Activated T-cell treated with anti-CD3 and anti-CD28 coated beads for 1 hour (primary cell): ENCODE results near the gene FAM53B.
A peak's percentile ranks its signal among the peaks of the same experiment; 100 is the strongest.

Experiments
- DNase-seq: peaks from one replicate; pipeline ENCODE4 v3.0.0-alpha.2; 2020; ENCODE audit warnings: low read depth

The FAM53B gene

DNA sequence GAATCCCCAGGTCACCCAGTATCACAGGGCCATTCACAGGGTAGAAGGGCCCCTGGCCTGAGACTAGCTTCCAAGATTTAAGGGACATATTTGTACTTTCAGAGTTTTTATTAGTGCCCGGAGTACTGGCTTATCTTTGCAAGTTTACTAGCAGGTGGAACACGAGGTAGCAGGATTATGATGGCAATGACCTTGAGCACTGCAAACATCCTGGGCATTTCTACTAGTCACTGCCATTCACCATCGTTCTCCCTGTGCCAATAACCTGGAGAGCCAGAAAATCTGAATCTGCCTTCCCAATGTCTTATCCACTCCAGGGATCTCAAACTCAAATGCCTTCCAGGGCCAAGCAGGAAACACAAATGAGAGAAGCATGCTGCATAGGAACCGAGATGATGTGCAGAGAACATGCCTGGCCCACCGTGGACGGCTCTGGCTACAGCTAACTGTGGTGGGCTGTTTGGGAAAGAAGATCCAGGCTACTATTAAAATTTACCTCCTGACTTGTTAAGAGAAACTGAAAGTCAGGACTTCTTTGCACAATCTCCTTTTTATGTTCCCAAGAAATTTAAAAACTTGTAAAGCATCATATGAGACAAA, 16.7 kb downstream of the FAM53B start:
- no peak for DNase-seq

DNA sequence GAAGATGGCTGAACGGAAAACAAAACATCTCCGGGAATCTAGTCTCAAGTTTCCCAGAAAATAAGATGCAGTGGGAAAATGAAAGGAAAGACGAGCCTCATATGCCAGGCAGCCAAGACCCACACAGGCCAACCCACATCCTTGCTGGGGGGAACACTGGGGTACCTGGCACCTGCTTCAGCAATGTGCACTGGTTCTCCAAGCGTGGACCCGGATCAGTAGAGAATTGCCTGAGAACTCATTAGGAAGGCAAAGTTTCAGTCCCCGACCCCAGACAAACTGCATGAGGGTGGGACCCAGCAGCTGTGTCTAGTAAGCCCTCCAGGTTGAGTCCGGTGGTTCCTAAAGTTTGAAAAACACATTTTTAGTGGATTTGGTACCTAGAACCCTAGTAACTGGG, 18.4 kb downstream of the FAM53B start:
- no peak for DNase-seq

DNA sequence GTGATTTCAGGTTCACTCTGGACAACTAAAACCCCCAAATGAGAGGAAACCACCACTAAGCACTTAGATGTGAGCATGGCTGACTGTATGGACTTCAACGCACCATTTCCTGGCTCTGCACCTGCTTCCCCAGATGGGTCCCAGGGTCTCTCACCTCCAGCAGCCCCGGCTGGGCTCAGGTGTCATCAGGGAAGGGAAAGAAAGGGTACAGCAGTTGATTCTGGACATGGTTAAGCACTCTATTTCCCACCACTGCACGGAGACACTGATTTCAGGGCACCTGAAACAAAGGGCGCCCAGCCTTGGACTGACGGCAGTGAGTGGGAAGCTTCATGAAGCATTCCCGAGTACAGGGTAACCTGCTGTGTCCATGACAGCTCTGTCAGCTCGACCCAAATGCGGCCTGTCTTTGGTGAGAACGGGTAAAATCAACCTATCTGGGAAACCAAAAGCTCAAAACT, 19.0 kb downstream of the FAM53B start:
- no peak for DNase-seq

DNA sequence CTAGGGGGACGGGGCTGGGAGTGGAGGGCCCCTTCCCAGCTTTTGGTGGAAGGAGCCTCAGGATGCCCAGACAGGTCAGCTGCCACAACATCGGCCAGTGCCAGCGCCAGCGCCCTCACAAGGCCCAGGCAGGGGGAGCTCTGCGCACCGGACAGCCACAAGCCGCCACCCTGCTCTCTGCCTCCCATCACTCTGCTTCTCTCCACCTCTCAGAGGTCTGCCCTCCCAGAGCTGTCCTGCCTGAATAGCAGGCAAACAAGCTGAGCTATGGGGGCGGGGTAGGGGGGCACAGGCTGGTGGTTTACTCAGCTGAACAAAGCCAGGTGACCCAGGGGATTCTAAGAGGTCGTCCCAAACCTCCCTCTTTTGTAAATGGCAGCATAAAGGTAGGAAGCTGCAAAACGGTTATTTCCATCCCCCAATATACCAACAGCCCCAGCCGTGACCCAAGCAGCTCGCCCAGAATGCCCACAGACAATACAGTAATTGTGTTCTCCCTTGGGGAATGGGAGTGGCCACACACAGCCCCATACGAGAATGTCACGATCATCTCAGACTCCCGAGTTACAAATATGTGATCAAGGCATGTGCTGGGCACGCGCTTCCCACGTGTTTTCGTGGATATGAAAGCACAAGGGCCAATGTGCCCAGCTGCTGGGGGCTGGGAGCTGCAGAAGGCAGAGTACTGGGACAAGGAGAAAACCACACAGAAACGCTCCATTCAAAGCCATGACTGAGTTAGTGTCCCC, 19.7 kb downstream of the FAM53B start:
- no peak for DNase-seq

DNA sequence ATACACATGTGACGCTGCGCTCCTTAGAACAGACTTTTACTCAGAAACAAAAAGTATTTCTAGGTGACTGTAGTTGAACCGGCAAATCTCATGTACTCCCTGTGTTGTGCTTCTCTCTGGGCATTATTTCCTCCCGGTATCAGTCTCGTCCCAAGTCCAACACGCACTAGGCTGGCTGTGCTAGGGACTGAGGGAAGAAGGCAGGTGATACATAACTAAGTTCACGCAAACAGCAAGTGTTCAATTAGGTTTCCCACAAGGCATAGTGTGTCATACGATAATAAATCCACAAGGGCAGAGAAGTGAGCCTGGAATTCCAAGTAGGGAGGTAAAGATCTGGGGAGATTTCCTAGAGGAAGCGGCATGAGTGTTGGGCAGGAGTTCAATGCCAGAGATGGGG, 20.4 kb downstream of the FAM53B start:
- no peak for DNase-seq

DNA sequence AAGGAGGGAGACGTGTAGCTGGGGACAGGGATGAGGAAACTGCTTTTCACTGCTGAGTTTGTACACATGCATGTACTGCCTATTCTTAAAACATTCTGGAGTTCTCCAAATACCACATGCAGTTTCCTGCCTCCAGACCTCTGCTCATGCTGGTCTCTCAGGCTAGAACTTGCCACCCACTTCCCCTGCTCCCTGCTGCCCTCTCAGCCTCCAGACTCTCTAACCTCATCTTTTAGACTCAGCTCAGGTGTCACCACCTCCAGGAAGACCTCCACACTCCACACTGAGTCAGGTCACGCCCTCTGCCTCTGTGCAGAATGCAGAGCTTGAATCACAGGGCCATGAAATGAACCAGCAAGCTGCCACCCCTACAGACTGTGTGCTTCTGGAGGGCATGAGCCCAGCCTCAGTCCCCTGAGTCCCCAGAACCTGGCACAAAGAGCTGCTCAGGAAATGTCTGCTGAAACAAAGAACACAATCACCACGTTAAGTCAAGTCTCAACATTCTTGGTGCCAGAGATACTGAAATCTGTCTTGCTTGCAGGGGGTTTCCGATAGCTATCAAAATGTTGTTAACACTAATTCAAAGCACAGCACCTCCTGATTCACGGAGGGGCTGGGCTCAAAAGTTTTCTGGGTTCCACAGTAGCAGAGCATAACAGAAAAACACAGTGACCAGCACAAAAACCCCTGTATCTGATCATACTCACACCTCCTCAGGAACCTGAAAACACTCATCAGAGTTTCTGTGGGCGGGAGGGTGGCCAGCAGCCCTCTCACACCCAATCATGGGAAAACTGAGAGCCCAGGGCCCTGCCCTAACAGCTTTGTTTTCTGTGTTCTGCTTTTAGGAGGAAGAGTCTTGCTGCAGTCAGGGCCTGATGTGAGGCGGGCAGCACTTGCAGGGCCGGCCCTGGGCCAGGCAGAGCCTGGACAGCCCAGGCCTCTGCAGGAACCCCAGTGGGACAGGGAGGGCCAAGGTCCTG, 21.1 kb downstream of the FAM53B start:
- no peak for DNase-seq

DNA sequence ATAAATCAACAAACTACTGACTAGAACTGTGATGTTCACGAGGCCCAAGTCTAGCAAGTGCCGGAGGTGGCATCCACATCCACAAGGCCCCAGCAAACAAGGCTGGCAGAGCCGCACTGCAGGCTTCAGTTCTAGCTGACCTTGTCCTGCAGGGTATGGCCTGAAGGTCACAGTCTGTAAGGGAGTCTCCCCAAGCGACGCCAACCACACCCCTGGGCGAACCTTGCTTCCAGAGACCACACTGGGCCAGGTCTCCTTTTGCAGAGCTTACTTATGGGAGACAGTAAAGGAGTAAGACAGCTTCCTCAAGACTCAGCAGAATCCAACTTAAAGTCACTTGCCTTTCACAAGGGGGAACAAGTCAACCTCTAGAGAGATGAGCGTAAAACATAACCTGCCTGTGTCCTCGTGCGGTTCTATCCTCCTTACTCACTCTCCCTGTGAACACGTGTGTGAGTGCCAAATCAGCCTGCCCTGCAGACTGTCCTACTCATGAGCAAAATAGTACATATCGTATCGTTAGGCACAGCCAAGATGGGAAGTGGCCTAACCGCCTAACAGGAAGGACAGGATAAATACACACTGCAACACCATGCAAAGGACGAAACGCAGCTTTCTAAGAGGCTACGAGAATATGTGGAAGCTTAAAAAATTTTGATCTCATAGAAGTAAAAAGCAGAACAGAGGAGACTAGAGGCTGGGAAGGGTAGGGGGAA, 22.7 kb downstream of the FAM53B start:
- no peak for DNase-seq

DNA sequence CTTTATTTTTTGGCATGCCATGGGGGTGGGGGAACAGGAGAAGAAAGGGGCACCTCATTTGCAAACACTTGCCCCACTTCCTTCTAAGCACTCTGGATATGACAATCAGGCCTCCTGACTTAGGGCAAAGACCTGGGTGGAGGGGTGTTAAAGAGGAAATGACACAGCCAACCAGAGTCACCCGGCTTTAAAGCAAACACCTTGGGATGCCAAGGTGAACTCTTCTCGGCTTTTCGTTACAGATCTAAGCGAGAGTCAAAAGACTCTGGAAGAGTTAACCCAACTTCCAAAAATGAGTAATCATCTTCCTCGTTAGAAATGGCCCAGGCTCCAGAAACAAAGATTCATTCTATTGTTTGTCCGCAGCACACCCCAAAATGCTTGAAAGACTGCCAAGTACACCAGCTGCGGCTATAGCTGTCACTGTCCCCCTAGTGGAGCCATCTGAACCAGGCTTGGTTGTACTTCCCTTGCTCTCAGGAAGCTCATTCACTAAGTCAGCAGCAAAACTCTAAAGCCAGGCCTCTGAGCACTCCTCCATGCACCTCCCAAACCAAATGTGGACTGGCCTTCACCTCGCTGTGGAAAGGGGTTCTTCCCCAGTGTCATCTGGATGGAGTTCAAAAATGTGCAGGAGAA, 24.8 kb downstream of the FAM53B start:
- DNase-seq = peak; percentile 52

DNA sequence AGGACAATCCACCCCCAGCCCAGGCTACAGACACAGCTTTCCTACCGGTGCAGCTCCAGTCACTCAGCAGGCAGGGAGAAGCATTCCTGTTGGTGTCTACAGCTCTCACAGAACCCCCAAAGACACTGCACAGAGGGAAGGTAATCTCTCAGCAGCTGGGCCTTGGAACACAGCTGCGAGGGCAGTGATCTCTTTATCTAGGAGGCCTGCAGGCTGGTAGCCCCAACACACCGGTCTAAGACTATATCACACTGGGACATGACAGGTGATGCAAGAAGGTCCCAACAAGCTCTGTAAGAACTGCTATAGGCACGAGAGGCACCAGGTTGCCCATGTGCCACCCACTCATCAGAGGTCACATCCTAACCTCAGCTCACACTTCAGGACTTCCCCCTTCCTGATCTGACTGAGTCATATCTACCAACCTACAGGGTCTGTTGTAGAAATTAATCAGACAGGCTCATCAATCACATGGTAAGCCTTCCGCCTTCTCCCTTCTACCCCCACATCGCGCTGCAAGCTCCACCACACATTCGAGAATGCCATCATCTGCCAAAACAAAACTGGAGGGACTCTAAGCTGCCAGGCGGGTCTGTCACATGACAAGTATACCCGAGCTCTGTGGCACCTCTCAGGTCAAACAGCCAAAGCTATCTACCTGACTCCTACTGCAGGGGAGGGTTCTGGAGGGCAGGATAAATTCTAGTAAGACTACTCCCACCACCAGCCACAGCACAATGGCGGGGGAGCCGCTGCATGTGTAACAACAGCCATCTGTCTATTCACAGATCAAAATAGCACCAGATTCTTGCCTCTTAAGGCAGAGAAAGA, 26.1 kb downstream of the FAM53B start:
- peak; percentile 62 for DNase-seq

DNA sequence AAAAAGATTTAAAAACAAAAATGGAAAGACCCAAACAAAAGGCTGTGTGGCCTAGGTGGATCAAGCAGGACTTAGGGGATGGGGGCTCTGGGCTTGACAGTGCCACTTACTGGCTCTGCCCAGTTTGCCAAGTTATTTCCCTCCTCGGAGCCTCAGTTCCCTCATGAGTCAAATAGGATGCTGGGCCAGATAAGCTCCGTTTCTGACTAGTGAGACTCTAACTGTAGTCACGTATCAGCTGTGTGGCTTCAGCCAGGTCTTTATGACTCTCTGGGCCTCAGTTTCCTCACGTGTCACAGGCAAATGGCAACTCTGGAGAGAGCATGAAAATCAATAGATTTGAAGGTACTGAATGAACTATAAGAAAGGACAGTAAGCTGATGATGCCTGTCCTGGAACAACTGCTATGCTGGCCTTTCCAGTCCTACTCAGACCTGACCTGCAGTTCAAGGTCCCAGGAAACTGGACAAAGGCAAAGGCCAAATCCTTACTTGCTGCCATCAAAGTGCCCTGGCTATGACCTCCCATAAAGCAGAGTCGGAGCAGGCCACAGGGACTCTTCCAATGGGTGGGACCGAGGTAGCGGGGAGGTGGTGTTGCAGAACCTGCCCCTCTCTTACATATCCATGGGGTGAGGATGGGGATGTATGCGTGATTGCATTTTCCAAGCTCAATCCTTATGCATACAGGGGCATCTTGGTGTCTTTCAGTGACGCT, 27.0 kb downstream of the FAM53B start:
- DNase-seq = no peak

DNA sequence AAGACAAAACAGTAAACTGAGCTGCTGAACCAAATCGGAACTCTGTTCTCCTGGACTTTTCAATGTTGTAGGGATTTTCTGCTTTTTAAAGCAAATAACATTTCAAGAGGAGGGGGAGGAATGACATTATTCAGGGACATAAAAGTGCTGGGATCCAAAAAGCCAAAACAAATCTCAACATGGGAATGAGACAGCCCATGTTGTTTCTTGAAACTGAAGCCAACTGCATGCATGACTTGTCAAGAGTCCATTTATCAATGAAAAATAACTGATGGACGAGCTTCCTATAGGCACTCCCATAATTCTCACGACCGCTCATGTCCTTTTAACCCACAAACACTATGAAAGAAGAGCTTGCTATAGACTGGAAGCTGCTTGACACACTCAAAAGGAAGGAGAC, 27.8 kb downstream of the FAM53B start:
- no peak for DNase-seq

DNA sequence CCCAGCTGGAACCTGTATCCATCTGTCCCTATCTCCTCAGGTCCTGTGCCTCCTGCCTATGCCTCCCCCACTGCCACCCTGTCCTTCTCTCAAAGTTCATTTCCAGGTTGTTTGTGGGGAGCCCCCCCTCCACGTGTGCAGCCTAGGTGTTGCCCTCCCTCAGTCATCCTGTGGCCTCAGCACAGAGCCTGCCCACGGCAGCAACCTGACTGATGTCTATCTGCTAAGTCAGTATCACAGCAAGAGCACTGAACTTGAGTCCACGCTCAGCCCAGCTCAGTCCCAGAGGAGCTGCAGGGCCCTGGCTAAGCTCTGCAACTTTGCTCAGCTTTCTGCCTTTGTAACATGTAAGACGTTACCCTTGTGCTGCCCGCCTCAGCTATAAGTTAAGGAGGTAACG, 28.7 kb downstream of the FAM53B start:
- DNase-seq = no peak

DNA sequence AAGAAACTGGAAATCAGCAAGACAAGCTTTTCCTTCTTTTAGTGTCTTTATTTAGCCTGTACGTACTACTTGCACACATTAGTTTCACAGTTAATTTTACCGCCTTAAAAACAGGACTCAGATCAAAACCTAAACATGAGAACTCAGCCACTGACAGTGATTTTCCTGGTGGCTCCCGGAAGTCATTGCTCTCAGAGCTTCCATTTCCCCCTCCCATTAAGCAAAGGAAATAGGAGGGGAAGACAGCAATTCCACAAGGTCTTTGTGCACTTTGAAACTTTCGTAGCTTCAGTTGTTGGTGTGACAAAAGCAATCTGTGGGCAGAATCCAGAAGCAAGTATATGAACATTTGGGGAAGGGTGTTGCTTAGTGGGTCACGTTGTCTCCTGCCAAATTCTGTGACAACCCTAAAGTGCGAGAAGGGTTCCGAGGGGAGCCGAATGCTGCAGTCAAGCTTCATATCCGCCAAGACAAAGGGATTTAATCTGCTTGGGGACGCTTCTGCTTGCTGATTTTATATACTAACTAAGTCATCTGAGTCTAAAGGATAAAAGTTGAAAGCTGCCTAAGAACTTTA, 30.4 kb downstream of the FAM53B start:
- no peak for DNase-seq

DNA sequence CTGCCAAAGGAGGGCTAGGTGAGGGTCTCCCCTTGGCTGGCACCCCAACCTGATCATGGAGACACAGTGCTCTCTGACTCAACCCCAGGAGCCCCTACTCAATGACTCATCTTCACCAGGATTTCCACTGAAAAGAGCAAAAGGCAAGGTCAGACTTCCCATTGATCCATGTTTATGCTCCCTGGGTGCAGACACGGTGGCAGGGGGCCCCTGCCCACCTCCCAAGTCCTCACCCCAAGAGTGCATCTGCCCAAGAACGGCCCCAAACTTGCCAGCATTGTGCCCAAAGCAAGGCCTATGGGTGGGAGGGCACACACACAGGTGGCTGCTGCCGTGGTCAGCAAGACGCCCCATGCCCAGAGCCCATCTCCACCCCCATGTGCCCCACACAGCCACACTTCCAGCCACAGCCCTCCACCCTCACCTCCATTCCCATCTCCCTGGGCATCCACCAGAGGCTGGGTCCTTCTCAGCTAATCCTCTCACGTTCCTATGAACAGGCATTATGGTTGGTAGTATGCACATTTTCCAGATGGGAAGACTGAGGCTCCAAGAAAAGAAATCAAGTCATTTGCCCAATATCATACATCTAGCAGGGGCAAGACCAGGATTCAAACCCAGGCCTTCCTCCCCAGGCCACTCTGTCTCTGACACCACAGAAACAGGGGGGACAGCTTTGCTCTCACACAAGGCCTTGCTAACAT, 31.3 kb downstream of the FAM53B start:
- no peak for DNase-seq

DNA sequence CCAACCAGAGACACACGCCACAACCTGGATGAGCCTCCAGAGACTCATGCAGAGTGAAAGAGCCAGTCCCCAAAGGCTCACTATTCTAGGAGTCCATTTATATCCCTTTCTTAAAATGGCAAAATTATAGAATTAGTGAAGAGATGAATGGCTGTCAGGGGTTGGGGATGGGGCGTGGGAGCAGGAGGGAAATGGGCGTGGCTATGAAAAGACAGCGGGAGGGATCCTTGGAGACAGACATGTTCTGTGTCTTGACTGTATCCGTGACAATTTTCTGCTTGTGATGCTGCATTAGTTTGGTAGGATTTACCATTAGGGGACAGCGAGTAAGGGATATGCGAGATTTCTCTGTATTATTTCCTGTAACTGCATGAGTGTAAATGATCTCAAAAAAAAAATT, 33.0 kb downstream of the FAM53B start:
- no peak for DNase-seq

DNA sequence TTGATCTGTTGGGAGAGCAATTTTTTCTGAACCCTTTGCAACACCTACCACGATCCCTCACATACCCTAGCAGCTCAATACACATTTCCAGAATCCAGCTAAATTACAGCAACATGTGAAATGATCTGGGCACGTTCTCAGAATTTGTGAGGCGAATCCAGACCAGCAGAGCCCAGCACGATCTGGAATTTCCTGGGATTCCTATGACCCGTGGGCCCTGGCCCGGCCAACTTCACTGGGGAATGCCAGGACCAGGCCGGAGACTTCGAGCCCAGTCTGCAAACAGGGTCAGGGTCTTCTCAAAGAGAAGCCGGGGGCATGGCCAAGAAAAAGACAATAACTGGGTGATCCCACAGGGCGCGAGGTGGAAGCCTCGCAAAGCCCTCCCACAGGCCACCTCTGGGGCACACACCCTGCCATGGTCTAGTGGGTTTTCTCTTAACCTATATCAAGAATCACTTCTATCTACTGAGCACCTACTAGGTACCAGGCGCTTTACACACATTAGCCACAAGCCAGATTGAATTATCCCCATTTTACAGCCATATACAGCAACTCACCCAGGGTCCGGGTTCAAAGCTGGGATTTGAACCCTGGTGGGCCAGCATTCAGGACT, 33.8 kb downstream of the FAM53B start:
- no peak for DNase-seq

DNA sequence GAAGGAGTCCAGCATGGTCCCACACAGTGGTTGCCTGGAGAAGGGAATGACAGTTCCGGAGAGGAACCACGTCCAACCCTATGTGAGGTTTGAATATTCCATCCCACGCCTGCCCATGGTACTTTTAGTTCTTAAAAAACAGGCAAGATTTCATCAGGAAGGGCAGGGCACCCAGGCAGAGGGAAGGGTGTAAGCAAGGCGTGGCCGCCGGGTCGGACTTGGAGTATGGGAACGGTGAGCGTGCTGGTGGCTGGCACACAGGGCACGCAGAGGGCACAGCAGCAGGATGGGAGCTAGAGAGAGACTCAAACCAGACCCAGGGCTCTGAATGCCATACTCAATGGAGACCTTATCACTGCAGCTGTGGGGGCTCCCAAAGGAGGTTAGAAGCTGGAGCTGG, 34.3 kb downstream of the FAM53B start:
- no peak for DNase-seq

DNA sequence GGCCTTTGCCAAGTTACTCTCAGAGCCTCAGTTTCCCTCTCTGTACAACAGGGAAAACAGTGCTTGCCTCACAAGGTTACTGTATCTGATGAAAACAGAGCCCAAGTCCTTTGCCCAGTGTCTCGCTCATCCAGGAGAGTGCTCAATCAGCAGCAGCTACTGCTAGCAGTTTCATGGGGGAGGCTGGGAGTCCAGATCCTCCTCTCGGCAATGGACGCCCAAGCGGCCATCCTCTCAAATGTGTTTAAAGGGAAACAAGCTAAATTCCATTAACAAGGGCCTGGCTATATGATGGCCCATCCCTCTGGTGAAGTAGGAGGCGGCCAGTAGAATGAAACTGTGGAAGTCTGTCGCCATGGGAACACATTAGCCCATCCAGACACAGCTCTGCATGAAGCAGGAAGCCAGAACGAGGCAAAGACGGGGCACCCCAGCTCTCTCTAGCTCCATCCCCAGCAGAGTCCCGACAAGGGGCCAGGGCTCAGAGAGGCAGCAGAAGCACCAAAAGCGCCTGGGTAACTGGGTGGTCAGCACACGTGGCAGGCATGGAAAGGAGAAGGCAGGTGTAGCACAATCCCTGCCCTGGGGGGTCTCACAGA, 35.2 kb downstream of the FAM53B start:
- no peak for DNase-seq
